GM19238 (cell line): ENCODE results near the gene ENTPD5.
"Not testable (repeated sequence)": the region's sequence is repeated elsewhere in the genome, so short reads cannot be mapped to it uniquely, and the experiment has no call there.

Experiments
- DNase-seq: peaks from one replicate; pipeline ENCODE4 v3.0.0; 2011; ENCODE audit warnings: low spot score; ENCODE audit not compliant: insufficient read length

The ENTPD5 gene

DNA sequence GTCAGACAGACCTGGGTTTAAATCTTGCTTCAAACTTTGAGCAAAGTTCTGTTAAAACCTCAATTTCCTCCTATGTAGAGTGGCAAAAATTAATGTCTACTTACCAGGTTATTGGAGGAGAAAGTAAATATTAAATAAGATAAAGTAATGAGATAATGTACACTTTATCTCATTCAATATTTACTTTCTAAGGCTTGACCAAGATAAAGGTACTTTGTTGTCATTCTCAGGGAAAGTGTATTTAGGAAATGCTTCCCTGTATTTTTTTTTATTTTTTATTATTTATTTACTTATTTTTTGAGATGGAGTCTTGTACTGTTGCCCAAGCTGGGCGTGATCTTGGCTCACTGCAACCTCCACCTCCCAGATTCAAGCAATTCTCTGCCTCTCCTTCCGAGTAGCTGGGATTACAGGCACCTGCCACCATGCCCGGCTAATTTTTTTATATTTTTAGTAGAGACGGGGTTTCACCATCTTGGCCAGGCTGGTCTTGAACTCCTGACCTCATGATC lies 73.9 kb downstream of the ENTPD5 start:
- no peak for DNase-seq

DNA sequence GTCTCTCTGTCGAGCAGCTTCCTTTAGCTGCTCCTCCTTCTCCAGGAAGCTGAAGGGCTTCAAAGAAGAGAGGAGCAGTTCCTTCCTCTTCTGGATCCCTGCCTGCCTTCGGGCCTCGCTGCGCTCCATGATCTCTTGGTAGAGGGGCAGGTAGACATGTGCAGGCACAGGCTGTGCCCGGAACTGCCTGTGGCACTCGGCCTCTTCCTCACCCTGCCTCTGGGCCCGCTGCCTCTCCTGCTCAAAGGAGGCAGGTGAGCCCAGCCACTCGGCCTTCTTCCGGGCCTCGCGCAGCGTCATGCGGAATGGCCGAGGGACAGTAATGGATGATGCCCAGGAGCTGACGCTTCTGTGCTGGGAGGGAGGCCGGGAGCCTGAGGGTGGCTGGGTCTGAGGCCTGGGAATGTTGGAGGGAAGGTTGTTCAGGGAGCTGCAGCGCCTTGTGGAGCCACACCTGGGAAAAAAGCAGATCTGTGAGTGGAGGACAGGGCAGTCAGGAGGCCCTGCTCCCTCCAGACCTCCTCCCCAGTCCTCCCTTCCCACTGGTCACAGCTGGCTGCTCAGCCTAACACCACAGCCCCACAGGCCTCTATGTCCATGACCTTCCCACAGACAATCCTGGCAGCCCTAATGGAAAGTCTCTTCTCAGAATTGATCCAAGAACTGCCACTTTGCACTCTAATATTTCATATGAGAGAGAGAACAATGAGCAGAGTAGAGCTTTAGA lies 74.5 kb downstream of the ENTPD5 start:
- no peak for DNase-seq

DNA sequence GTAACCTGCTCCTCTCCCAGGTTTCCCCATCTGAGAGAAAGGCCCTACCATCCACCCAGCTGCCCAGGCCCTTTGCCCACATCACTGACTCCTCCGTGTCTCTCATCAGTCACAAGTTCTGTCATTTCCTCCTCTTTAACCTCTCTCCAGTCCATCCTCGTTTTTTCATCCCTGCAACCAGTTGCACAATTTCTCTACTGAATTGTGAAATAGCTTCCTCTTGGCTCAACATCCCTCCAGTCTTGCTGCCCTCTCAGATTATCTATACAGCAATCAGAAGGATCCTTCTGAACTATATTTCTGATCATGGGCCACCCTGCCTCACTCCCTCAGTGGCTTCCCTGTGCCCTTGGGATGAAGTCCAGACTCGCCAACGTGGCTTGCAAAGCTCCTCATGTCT lies 76.0 kb downstream of the ENTPD5 start:
- DNase-seq = no peak

DNA sequence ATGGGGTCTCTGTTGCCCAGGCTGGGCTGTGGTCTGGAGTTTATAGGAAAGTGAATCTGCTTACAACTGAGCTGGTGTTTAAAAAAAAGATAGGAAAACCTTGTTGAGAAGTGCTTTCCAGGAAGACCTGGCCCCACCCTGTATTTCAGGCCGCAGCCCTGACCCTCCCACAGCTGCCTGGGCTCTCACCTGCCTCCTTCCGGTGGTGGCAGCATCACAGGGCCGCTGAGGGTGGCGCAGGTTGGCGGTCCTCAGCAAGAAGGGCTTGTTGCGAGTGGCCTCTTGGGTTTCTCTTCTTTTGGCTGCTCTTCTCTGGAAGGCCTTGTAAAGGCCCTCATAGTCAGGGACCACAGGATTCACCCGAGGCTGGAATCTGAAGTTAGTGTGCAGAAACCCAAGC lies 76.9 kb downstream of the ENTPD5 start:
- DNase-seq = no peak

DNA sequence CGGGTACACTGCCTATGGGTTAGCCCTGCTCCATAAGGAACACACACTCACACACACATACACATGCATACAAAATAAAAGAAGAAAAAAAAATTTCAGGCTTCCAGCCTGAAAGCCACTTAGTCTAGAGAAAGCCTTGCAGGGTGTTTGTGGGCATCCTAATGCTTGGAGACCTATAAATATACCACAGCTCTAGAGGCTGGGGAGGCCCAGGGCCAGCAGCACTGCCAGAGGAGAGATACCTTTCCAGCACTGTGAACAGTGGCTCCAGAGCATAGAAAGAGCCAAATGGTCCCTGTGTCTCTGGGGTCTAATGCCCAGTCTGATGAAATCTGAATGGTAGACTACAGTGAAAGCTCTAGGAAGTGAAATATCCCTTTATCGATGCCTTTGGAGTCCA lies 82.1 kb downstream of the ENTPD5 start:
- no peak for DNase-seq

DNA sequence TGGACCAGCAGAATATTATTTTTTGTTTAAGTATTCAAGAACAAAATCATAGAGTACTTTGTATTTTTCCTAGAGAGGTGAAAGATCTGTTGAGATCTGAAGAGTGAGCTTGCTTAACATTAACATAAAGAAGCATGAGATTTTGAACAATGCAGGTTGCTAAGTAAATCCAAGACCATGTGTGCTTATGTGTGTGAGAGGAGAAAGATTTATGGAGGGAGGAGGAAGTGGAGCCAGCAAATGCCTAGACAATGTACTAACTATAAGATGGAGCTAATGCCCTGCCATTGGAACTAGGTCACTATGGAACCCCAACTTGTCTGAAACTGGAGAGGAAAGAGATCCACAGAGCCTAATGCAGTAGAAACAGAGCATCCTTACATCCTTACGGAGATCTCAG lies 82.5 kb downstream of the ENTPD5 start:
- DNase-seq = no peak

DNA sequence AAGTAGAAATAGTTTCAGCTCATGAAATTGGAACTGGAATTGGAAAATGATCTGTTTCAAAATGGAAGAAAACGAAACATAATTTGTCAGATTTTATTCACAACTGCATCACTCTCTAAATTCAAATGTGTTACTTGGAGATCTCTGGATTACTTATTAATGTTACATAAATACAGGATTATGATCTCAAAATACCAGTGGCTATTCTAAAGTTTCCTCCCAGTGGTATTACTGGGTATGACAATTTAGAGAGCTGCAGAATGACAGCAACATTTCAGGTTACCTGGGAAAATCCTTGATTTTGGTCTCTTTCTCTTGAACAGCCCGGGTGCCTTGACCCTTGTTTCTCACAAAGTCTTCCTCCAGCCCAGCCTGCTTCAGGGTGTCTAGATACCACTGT lies 83.4 kb downstream of the ENTPD5 start:
- no peak for DNase-seq

DNA sequence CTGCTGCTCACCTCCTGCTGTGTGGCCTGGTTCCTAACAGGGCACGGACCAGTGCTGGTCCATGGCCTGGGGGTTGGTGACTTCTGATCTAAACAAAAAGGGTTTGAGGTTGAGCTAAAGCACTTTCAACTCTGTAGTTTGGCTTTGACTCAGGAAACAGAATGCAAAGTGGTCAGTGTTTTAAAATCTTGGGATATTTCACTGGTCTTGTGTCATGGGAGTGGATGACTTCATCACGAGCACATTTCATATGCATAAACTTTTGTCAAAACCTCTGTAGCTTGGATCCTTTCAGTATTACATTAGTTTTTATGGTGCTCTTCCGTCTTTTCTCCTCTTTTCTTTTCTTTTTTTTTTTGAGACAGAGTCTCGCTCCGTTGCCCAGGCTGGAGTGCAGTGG lies 94.8 kb downstream of the ENTPD5 start:
- DNase-seq = no peak

DNA sequence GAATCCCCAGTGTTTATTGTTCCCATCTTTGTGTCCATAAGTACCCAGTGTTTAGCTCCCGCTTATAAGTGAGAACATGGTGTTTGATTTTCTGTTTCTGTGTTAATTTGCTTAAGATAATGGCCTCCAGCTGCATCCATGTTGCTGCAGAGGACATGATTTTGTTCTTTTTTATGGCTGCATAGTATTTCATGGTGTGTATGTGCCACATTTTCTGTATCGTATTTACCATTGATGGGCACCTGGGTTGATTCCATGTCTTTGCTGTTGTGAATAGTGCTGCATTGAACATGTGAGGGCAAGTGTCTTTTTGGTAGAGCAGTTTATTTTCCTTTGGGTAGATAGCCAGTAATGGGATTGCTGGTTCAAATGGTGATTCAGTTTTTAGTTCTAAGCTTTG lies 99.6 kb downstream of the ENTPD5 start:
- DNase-seq = not testable (repeated sequence)

DNA sequence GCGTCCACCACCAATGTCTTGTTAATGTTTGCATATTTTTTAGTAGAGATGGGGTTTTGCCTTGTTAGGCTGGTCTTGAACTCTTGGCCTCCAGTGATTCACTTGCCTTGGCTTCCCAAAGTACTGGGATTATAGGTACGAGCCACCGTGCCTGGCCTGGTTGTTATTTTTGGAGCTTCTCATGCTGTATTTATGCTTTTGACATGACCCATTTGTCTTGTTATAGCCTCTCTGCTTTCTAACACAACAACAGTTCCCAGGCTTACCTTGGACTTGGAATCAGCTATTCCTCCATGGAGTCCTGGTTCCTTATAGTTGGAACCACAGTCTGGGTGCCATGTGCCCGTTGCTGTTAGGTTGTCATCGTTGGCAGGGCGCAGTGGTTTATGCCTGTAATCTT lies 102.8 kb downstream of the ENTPD5 start:
- no peak for DNase-seq

DNA sequence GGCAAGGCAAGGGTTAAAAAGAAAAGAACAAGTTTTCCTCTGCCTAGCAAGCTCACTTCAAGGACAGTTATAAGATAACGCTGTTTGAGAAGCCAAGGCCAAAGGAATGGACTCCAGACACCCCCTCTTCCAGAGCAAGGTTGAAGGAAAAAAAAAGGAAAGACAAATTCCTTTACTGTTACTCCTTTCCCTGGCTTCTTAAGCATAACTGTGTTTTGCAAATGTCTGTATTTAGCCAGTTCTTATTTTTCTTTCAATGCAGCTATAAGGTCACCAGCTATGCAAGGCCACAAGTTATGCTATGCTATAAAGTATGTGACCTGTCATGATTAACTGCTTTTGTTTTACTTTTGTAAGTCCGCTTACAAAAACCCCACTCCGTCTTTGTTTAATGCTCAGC lies 105.8 kb downstream of the ENTPD5 start:
- no peak for DNase-seq

DNA sequence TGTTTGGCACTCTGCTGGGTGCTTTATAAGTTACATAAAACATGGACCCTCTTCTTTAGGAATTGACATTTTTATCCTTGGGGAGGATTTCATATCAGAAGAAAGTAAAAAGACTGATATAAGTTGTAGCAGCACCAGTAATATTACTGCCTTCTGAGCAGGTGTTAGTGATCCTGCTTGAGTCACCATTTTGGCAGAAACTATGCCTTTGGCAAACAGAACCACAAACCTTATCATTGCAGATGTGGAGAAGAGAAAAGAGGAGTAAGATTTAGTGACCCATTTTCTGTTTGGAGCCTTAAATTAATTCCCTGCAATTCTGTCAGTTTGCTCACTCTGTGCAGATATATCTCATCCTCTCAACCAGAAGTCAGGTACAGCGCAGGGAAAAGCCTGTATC lies 109.4 kb downstream of the ENTPD5 start:
- no peak for DNase-seq
